Urinary bladder (tissue), 4 donors: ENCODE measurements around the gene CDHR5. TPM values are rescaled to one million over a fixed set of nuclear protein-coding genes. Genes with fewer than 3 reads are reported as not detected.
A peak's percentile ranks its signal among the peaks of the same experiment; 100 is the strongest.

Experiments
- DNase-seq: peaks from one replicate; pipeline ENCODE4 v3.0.0-alpha.2; 2015; ENCODE audit errors: extremely low spot score
- H3K27ac ChIP-seq: one replicate; pipeline ENCODE4 v1.5.1; 2013; ENCODE audit warnings: low read depth, mild to moderate bottlenecking, moderate library complexity
- H3K36me3 ChIP-seq: one replicate; pipeline ENCODE4 v1.6.1; 2013; ENCODE audit warnings: mild to moderate bottlenecking, moderate library complexity; ENCODE audit not compliant: insufficient read depth
- H3K4me1 ChIP-seq: one replicate; pipeline ENCODE4 v1.6.1; 2013; ENCODE audit warnings: mild to moderate bottlenecking, moderate library complexity; ENCODE audit not compliant: insufficient read depth
- H3K4me3 ChIP-seq: one replicate; pipeline ENCODE4 v1.5.1; 2013; ENCODE audit warnings: low read depth, low read length
- WGBS: extraction: QIAGEN DNeasy Blood & Tissue Kit; methylation state at CpG from one replicate; pipeline ENCODE4 v1.1.7; 2013; 5-methylcytosine and 5-hydroxymethylcytosine counted together
- polyA plus RNA-seq: library from polyadenylated mRNA; stranded (reverse); fragments of 200-250 nt; gene quantifications from one replicate; pipeline ENCODE4 v1.2.3, GENCODE V29; 2013
- total RNA-seq: library from RNA; depleted of rRNA; stranded (reverse); fragments of >200 nt; gene quantifications from one replicate; pipeline ENCODE4 v1.2.3, GENCODE V29; 2014
- donor health status: healthy with polysubstance abuse.
- donor health status: healthy.

Gene CDHR5
- total and polyA plus RNA-seq, 2 donors: 0.05 TPM; not detected in 1

- WGBS: 71% methylated on average over 6 of the region's 6 CpGs
- Histone ChIP-seq H3K4me3 (no peak overlapping the region), H3K4me1 (no peaks in the 10 kb centered on the region), H3K36me3 (peaks cover 4% of the 10 kb centered on the region), H3K27ac (no peak overlapping the region)
- DNase-seq: no peak
These were observed 36.8 kb downstream of the CDHR5 start for GRCh38 chr11:587978-588380.

GRCh38 chr11:587546-587945 is 37.2 kb downstream of the CDHR5 start:
- peaks cover 4% of the 10 kb centered on the region for H3K36me3 ChIP-seq

DNA sequence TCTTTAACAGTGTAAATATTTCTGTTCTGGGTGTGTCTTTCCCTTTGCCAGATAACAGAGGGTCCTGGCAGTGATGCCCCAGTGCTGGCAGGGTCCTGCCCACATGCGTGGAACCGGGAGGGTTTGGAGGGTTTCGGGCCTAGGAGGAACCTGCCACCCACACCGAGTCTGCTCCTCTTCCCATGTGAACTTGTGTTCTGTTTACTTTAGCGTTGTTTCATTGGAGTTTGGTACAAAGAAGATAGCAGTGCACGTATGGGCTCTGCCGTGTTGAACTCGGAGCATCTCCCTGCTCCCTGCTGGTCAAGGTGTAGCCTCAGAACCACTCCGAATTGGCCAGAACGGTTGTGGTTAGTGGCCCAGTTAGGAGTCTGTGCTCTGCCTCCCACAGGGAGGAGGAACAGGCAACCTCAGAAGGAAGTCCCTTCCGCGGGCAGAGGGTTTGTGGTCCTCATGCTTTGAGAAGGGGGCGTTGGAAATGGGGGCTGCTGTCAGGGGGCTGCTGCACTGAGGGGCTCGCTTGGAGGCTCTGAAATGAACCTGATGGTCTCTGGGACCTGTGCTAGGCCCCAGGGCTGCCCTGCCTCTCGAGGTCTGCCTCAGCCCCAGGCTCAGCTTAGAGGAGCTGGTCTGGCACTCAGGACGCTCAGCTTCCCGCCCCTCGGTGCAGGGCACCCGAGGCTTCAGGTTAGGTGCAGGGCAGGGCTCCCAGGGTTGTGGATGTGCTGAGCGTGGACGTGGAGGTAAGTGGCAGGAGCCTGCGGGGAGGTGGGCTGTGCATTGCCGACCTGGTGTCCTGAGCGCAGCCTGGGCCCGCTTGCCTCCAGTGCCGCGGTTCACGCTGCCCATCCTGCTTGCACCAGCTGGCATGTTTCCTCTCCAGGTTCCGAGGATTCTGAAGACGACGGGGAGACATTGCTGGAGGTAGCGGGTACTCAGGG is 38.1 kb downstream of the CDHR5 start:
- no peak for DNase-seq
- 90% methylated on average over 32 of the region's 32 CpGs for WGBS
- Histone ChIP-seq H3K36me3 (peaks cover 4% of the 10 kb centered on the region), H3K4me3 (no peak overlapping the region), H3K4me1 (no peaks in the 10 kb centered on the region), H3K27ac (no peak overlapping the region)

More at GRCh38 chr11:587546-587945, 37.2 kb downstream of the CDHR5 start:
- no peak for DNase-seq
- 87% methylated on average over 8 of the region's 8 CpGs for WGBS
- Histone ChIP-seq H3K4me1 (no peaks in the 10 kb centered on the region), H3K4me3 (no peak overlapping the region), H3K27ac (no peak overlapping the region)

- no peak overlapping the region for H3K4me3 ChIP-seq
- no peak overlapping the region for H3K27ac ChIP-seq
- H3K36me3 ChIP-seq: peaks cover 4% of the 10 kb centered on the region
- WGBS: 97% methylated on average over 10 of the region's 10 CpGs
- DNase-seq: no peak
- H3K4me1 ChIP-seq: no peaks in the 10 kb centered on the region
These were observed 40.5 kb downstream of the CDHR5 start for GRCh38 chr11:584287-584686.

GRCh38 chr11:581752-582151 is 43.0 kb downstream of the CDHR5 start:
- Histone ChIP-seq H3K4me3 (no peak overlapping the region), H3K27ac (no peak overlapping the region), H3K4me1 (peaks cover 1% of the 10 kb centered on the region), H3K36me3 (peaks cover 4% of the 10 kb centered on the region)
- DNase-seq: no peak
- 88% methylated on average over 17 of the region's 17 CpGs for WGBS

DNA sequence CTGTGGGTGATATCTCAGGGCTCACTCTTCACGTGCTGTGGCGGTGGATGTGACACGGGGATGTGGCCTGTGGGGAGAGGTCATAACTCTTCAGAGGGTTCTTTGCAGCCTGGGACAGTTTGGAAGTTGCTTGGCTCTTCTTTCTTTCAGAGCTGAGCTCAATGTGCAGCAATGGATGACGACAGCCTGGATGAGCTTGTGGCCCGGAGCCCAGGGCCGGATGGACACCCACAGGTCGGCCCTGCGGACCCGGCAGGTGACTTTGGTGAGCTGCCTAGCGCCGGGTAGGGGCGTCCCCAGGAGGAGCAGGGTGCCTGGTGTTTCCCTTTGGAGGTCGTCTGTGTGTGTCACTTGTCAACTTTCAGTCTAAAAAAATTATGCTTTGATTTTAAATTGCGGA is 43.4 kb downstream of the CDHR5 start:
- H3K4me3 ChIP-seq: no peak overlapping the region
- no peak for DNase-seq
- H3K4me1 ChIP-seq: peaks cover 1% of the 10 kb centered on the region
- no peak overlapping the region for H3K27ac ChIP-seq
- H3K36me3 ChIP-seq: peaks cover 4% of the 10 kb centered on the region
- WGBS: 85% methylated on average over 14 of the region's 14 CpGs

- DNase-seq: no peak
- Histone ChIP-seq H3K27ac (no peak overlapping the region), H3K4me3 (no peak overlapping the region), H3K36me3 (peaks cover 4% of the 10 kb centered on the region), H3K4me1 (peaks cover 1% of the 10 kb centered on the region)
- 83% methylated on average over 20 of the region's 20 CpGs for WGBS
These were observed 44.7 kb downstream of the CDHR5 start for GRCh38 chr11:579830-580601.

GRCh38 chr11:578276-579035 is 46.3 kb downstream of the CDHR5 start:
- no peak for DNase-seq
- no peak overlapping the region for H3K4me3 ChIP-seq
- peaks cover 2% of the 10 kb centered on the region for H3K36me3 ChIP-seq
- H3K4me1 ChIP-seq: peaks cover 3% of the 10 kb centered on the region
- no peak overlapping the region for H3K27ac ChIP-seq
- WGBS: 73% methylated on average over 21 of the region's 21 CpGs

GRCh38 chr11:577611-577894 is 47.2 kb downstream of the CDHR5 start:
- no peak for DNase-seq
- Histone ChIP-seq H3K36me3 (peaks cover 2% of the 10 kb centered on the region), H3K4me3 (peak overlapping the region; percentile 99), H3K27ac (no peak overlapping the region), H3K4me1 (peaks cover 3% of the 10 kb centered on the region)
- 62% methylated on average over 6 of the region's 6 CpGs for WGBS

DNA sequence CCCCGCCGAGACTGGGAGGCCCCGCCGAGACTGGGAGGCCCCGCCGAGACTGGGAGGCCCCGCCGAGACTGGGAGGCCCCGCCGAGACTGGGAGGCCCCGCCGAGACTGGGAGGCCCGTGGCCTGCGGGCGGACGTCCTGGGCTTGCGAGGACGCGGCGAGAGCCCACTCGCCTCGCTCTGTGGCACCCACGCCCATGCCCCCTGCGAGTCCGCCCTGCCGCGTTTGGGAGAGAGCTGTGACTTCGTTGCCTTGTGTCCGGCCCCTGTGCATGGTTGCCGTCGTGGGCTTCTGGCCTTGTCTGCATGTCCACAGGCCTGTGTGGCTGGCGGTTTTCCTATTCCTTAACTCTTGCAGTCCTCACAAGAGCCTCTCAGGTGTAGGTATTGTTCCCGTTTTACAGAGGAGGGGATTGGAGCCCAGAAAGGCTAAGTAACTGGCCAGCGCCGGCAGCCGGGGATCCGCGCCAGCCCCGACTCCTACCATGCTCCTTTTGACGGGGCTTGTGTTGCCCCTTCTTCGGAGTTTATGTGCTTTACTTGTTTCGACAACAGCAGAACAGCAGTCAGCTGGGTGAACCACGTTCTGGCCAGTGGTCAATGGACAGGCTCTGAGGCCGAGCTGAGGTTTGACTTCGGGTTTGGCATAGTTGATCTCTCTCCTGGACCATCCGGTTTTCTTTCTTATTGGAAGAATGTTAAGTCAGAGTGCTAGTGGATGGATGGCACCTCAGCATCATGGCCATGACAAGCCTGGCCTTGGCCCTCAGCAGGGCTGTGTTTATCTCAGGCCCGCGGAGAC is 47.7 kb downstream of the CDHR5 start:
- 4% methylated on average over 41 of the region's 48 CpGs for WGBS
- peaks cover 3% of the 10 kb centered on the region for H3K4me1 ChIP-seq
- peak overlapping the region; percentile 99 for H3K4me3 ChIP-seq
- DNase-seq: no peak
- no peak overlapping the region for H3K27ac ChIP-seq
- H3K36me3 ChIP-seq: peaks cover 2% of the 10 kb centered on the region

GRCh38 chr11:575996-576768 is 48.6 kb downstream of the CDHR5 start, which contains the start of gene PHRF1:
Gene PHRF1, plus strand, starts transcription at chr11:576470. Its CDS starts 5,043 bp downstream, at chr11:581513.
- H3K27ac ChIP-seq: peak within 1 kb of the TSS; percentile 92
- peak within 1 kb of the TSS; percentile 99 for H3K4me3 ChIP-seq
- 1% methylated on average over 98 of the region's 99 CpGs for WGBS
- peaks cover 3% of the 10 kb centered on the region for H3K4me1 ChIP-seq
- DNase-seq: peak; percentile 88
- peaks cover 2% of the 10 kb centered on the region for H3K36me3 ChIP-seq

- Histone ChIP-seq H3K27ac (no peak overlapping the region), H3K4me3 (peak overlapping the region; percentile 48), H3K36me3 (no peaks in the 10 kb centered on the region), H3K4me1 (peaks cover 3% of the 10 kb centered on the region)
- no peak for DNase-seq
- WGBS: under 1% methylated on average over 73 of the region's 81 CpGs
These were observed 49.3 kb downstream of the CDHR5 start for GRCh38 chr11:575313-575995.
